Hepatocyte (in vitro differentiated cells): ENCODE results near the gene JARID2.

Experiments
- EZH2 ChIP-seq: fragments of 200-600 bp; sonication (generic); IDR thresholded peaks from 2 replicates; pipeline ENCODE4 v1.6.1; 2016; ENCODE audit warnings: antibody characterized with exemption, mild to moderate bottlenecking, borderline replicate concordance
- TF ChIP-seq, protein P1 (sequence below): fragments of 200-600 bp; sonication (generic); IDR thresholded peaks from 2 replicates; pipeline ENCODE4 v1.5.1; 2016; ENCODE audit warnings: antibody characterized with exemption, mild to moderate bottlenecking; ENCODE audit not compliant: poor library complexity

GRCh38 chr6:15363523-15364400 lies 117.9 kb downstream of the JARID2 start:
- TF ChIP-seq, protein P1, sequence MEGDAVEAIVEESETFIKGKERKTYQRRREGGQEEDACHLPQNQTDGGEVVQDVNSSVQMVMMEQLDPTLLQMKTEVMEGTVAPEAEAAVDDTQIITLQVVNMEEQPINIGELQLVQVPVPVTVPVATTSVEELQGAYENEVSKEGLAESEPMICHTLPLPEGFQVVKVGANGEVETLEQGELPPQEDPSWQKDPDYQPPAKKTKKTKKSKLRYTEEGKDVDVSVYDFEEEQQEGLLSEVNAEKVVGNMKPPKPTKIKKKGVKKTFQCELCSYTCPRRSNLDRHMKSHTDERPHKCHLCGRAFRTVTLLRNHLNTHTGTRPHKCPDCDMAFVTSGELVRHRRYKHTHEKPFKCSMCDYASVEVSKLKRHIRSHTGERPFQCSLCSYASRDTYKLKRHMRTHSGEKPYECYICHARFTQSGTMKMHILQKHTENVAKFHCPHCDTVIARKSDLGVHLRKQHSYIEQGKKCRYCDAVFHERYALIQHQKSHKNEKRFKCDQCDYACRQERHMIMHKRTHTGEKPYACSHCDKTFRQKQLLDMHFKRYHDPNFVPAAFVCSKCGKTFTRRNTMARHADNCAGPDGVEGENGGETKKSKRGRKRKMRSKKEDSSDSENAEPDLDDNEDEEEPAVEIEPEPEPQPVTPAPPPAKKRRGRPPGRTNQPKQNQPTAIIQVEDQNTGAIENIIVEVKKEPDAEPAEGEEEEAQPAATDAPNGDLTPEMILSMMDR = no peak
- TF ChIP-seq EZH2 = no peak
